ENCODE results near the gene CTNNBL1. TPM values are rescaled to one million over a fixed set of nuclear protein-coding genes. Genes with fewer than 3 reads are reported as not detected.

Gene CTNNBL1
- total and polyA plus RNA-seq, 2 of the 4 experiments (the other 2 are of a cell fraction), result 29.9 to 34.1 TPM

GRCh38 chr20:37868851-37869333 is 175.1 kb downstream of the CTNNBL1 start:
- Histone ChIP-seq H2AK5ac (ENCODE audit: low read depth, low read length) (no peak overlapping the region), H3K4ac (ENCODE audit: low read depth, low read length) (no peak overlapping the region), H2BK120ac (ENCODE audit: low read depth, low read length) (no peak overlapping the region), H3K9me3 (ENCODE audit: control insufficient read depth, insufficient read depth, low read length) (no peaks in the 10 kb centered on the region), H3K27me3 (ENCODE audit: control insufficient read depth, insufficient read depth, low read length) (no peaks in the 10 kb centered on the region), H2AK9ac (replicated peaks; ENCODE audit: low read depth, low read length, poor library complexity) (no peak overlapping the region), H3K4me2 (ENCODE audit: low read depth, low read length) (no peak overlapping the region), H2BK20ac (ENCODE audit: low read depth, low read length) (no peak overlapping the region), H3K14ac (replicated peaks; ENCODE audit: low read depth, low read length) (no peak overlapping the region), H2BK15ac (ENCODE audit: low read depth, low read length) (no peak overlapping the region), H3K4me3 (ENCODE audit: insufficient read depth, low read depth, low read length) (no peak overlapping the region), H3K9me1 (ENCODE audit: insufficient read depth, low read length) (no peaks in the 10 kb centered on the region; the same call in 1 of the 2 replicates), H3K27ac (ENCODE audit: insufficient read depth, low read length) (no peak overlapping the region), H3K4me1 (ENCODE audit: control insufficient read depth, insufficient read depth, low read length) (no peaks in the 10 kb centered on the region; the same call in 1 of the 2 replicates), H3K56ac (ENCODE audit: extremely low read depth, insufficient read depth, low read length) (no peak overlapping the region), H3K9ac (ENCODE audit: low read depth, low read length) (no peak overlapping the region), H3K18ac (ENCODE audit: low read depth, low read length) (no peak overlapping the region), H4K5ac (ENCODE audit: low read depth, low read length) (no peak overlapping the region), H3K36me3 (ENCODE audit: control insufficient read depth, insufficient read depth, low read length) (peaks cover 21% of the 10 kb centered on the region), H2AFZ (replicated peaks; ENCODE audit: low read length, poor library complexity) (no peak overlapping the region), H2BK5ac (ENCODE audit: low read depth, low read length, poor library complexity, severe bottlenecking) (no peak overlapping the region), H3K79me1 (ENCODE audit: low read depth in 1 of 2, low read length in 2 of 2) (no peaks in the 10 kb centered on the region), H4K8ac (ENCODE audit: low read depth in 2 of 2, low read length in 2 of 2) (no peak overlapping the region), H3K23ac (ENCODE audit: low read depth, low read length) (no peak overlapping the region), H4K20me1 (ENCODE audit: insufficient read depth, low read length) (no peaks in the 10 kb centered on the region), H4K91ac (ENCODE audit: insufficient read depth, low read depth, low read length) (no peak overlapping the region)
- CTCF ChIA-PET, result interaction anchor here (0.6 kb wide), 1 partner anchor 320 kb away, joined by 6 read pairs; no protein-coding TSS in a partner anchor
- in situ Hi-C loops (cut with MboI; ENCODE audit: low sequenced_read_pairs), result no loop called here
- intact Hi-C loops (cut with micrococcal nuclease), result no loop called here
- no peak for TF ChIP-seq RCOR1 (IDR thresholded peaks at IDR 0.05; ENCODE audit: insufficient replicate concordance, low read length)
- TF ChIP-seq RAD21 (IDR thresholded peaks at IDR 0.05; ENCODE audit: low read length), result no peak
- TF ChIP-seq MAZ (IDR thresholded peaks at IDR 0.05; ENCODE audit: borderline replicate concordance, low read depth, low read length), result no peak
- ATAC-seq (ENCODE audit: low read depth), result no peak
- no TSS peak for BruUV-seq (replicated peaks)
- WGBS, 2 experiments (ENCODE audit: extremely low coverage in 2 of 2, insufficient read length in 1 of 2), result no CpG with 5 or more reads among the region's 3 CpGs
- POLR2A ChIA-PET (ENCODE audit: unreplicated experiment), result no interaction called here
- DNase-seq, result no peak
- dilution Hi-C loops (cut with HindIII; ENCODE audit: low sequenced_read_pairs, unreplicated experiment), result no loop called here
